Panc1 (cell line): ENCODE results near the gene TF. TPM values are rescaled to one million over a fixed set of nuclear protein-coding genes. Genes with fewer than 3 reads are reported as not detected.
A peak's percentile ranks its signal among the peaks of the same experiment; 100 is the strongest.

ENCODE experiments used
- ATAC-seq: fragments of 200-7000 bp; cut with Tn5 transposase; 2 replicates; pipeline ENCODE4 v1.9.1; 2020; ENCODE audit warnings: mild to moderate bottlenecking, moderate library complexity
- BruUV-seq: library from RNA; stranded (reverse); fragments of 400-500 nt; replicated peaks from 2 replicates; lab custom pipeline; 2021; lab: Mats Ljungman, UMichigan
- CTCF ChIA-PET: fragments of 300-600 bp; sonication (Branson Sonifier 250); formaldehyde crosslinking; loops from one replicate; lab custom pipeline; 2022; ENCODE audit warnings: antibody characterized with exemption; lab: Charles Lee
- POLR2A ChIA-PET: fragments of 300-600 bp; sonication (Branson Sonifier 250); formaldehyde crosslinking; loops from one replicate; lab custom pipeline; 2022; ENCODE audit warnings: antibody characterized with exemption; lab: Charles Lee
- DNase-seq: peaks from one replicate; pipeline ENCODE4 v3.0.0-alpha.2; 2010; ENCODE audit warnings: low read depth, low spot score
- H3K27ac ChIP-seq: 2 replicates; pipeline ENCODE4 v1.5.1; 2011; ENCODE audit warnings: mild to moderate bottlenecking, low read length, inconsistent platforms
- H3K27me3 ChIP-seq: fragments of 200-500 bp; sonication (Bioruptor generic); 2 replicates; pipeline ENCODE4 v1.6.0; 2014; ENCODE audit warnings: low read length, inconsistent platforms; ENCODE audit not compliant: control insufficient read depth, insufficient read depth
- H3K36me3 ChIP-seq: fragments of 200-500 bp; sonication (Bioruptor generic); 2 replicates; pipeline ENCODE4 v1.5.1; 2014; ENCODE audit warnings: inconsistent platforms, mild to moderate bottlenecking, low read length, moderate library complexity; ENCODE audit not compliant: control insufficient read depth, insufficient read depth
- H3K4me1 ChIP-seq: 2 replicates; pipeline ENCODE4 v1.5.1; 2011; ENCODE audit warnings: inconsistent platforms, mild to moderate bottlenecking, low read length, moderate library complexity; ENCODE audit not compliant: control insufficient read depth, insufficient read depth
- H3K4me3 ChIP-seq, 2 experiments: 2 replicates each; pipeline ENCODE4 v1.5.1; 2011 to 2012; ENCODE audit warnings: low read depth in 2 of 2, low read length in 2 of 2, mild to moderate bottlenecking in 2 of 2, inconsistent platforms in 1 of 2, moderate library complexity in 1 of 2
- H3K9me3 ChIP-seq: fragments of 200-500 bp; sonication (Bioruptor generic); 2 replicates; pipeline ENCODE4 v1.5.1; 2014; ENCODE audit warnings: low read depth, mild to moderate bottlenecking, inconsistent platforms, low read length, moderate library complexity; ENCODE audit not compliant: control insufficient read depth, insufficient read depth
- CTCF ChIP-seq: fragments of 450-650 bp; IDR thresholded peaks from 2 replicates; pipeline ENCODE4 v1.5.1; 2017; ENCODE audit warnings: mild to moderate bottlenecking
- POLR2AphosphoS5 ChIP-seq: IDR thresholded peaks from 2 replicates; pipeline ENCODE4 v1.6.1; 2012; ENCODE audit warnings: mild to moderate bottlenecking, low read depth, low read length, moderate library complexity
- REST ChIP-seq, 2 experiments: IDR thresholded peaks; 2 replicates each; pipeline ENCODE4 v1.6.1; 2011 to 2012; ENCODE audit warnings: low read depth in 2 of 2, control low read depth in 1 of 2, low read length in 1 of 2, mild to moderate bottlenecking in 1 of 2, moderate library complexity in 1 of 2; ENCODE audit not compliant: insufficient read depth in 1 of 2
- SIN3A ChIP-seq: IDR thresholded peaks from 2 replicates; pipeline ENCODE4 v1.6.1; 2012; ENCODE audit warnings: low read depth, mild to moderate bottlenecking, low read length, moderate library complexity, borderline replicate concordance; ENCODE audit not compliant: insufficient read depth
- TCF7L2 ChIP-seq: IDR thresholded peaks from 2 replicates; pipeline ENCODE4 v1.6.1; 2011; ENCODE audit warnings: mild to moderate bottlenecking, low read depth, low read length, inconsistent platforms
- in situ Hi-C: cut with HindIII; loops from 2 replicates; pipeline ENCODE4 v1.10.0; 2016; ENCODE audit warnings: low sequenced_read_pairs, low pct_unique_long_range_greater_than_20kb
- intact Hi-C: fragments of 100-400 bp; cut with micrococcal nuclease; formaldehyde crosslinking; loops from one replicate; pipeline ENCODE4 v1.10.0; 2022; ENCODE audit not compliant: unreplicated experiment
- total RNA-seq: library from RNA; stranded (reverse); gene quantifications from one replicate; pipeline ENCODE4 v1.2.1, GENCODE V29; 2021; ENCODE audit not compliant: unreplicated experiment

Gene TF
- total RNA-seq, 1 experiment from 2014 or later = 9.5 TPM

- ATAC-seq (no peak), DNase-seq (no peak)
- Histone ChIP-seq H3K4me1 (no peaks in the 10 kb centered on the region), H3K36me3 (no peaks in the 10 kb centered on the region), H3K4me3 (no peak overlapping the region), H3K9me3 (no peaks in the 10 kb centered on the region), H3K27me3 (no peaks in the 10 kb centered on the region), H3K27ac (no peak overlapping the region)
- ChIA-PET POLR2A (no interaction called here), CTCF (no interaction called here)
- no peak for TF ChIP-seq POLR2AphosphoS5
- no peak for TF ChIP-seq CTCF
- no peak for TF ChIP-seq TCF7L2
- TF ChIP-seq REST (IDR thresholded peaks at IDR 0.05; ENCODE audit: insufficient read depth in 1 of 2, low read depth in 2 of 2, low read length in 1 of 2) = no peak
- TF ChIP-seq SIN3A = no peak
- in situ Hi-C loops = no loop called here
- intact Hi-C loops = no loop called here
- BruUV-seq = no TSS peak
Observed at GRCh38 chr3:133827684-133828083, 81.5 kb downstream of the TF start.

DNA sequence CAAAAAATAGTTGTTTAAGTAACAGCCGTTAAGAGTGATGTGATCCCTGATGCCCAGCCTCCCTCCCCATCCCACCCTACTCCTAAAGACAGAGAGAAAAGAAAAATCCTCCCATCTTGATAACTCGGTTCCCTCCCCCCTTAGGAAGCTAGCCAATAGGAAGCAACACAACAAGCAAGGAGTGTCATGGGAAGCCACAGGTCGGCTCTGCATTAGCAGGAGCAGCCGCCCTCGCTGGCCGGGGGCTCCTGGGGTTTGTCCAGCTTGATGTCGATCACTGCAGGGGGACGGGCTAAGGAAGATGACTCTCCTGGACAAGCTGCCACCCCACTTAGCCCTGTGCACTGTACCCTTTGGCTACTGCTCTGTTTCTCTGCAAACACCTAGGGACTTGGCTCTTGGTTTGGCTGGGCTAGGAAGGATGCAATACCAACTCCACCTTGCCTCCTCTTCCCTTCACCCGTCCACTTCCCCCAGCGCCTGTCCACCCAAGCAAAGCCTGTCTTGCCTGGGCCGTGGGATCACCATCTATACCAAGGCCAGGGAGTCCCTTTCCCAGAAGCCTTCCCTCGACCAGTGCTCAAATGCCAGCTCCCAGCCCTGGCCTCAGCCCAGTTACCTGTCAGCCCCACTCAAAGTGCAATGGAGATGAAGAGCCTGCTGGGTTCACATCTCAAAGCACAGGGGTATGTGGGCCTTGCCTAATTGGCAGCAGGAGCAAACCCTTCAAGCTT lies 82.5 kb downstream of the TF start:
- no peaks in the 10 kb centered on the region for H3K36me3 ChIP-seq
- POLR2A ChIA-PET = no interaction called here
- no peak for DNase-seq
- no peaks in the 10 kb centered on the region for H3K4me1 ChIP-seq
- intact Hi-C loops (no loop called here), in situ Hi-C loops (no loop called here)
- no peak overlapping the region for H3K27ac ChIP-seq
- no peak overlapping the region for H3K4me3 ChIP-seq
- ATAC-seq = peak; percentile 9; the same call in 1 of the 2 replicates
- BruUV-seq = no TSS peak
- no peaks in the 10 kb centered on the region for H3K9me3 ChIP-seq
- H3K27me3 ChIP-seq = no peaks in the 10 kb centered on the region
- CTCF ChIA-PET = no interaction called here
- TF ChIP-seq SIN3A = no peak

DNA sequence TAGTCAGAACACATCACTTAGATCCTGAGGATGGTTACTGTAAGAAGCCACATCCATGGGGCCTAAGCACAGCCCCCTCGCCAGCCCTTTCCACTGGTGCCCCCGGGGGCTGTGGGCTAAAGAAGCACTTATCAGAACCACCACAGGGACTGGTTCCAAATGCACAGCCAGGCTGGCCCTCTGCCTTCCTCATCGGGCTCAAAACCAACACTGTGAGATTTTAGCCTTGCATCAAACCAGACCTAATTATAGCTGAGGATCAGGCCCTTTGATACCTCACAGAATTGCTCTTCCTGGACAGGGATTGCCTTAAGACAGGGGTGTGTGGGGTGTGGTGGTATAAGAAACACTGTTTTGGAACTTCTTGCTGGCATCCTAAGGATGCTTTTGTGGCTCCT lies 83.1 kb downstream of the TF start:
- no peaks in the 10 kb centered on the region for H3K36me3 ChIP-seq
- intact Hi-C loops (no loop called here), in situ Hi-C loops (no loop called here)
- DNase-seq = no peak
- BruUV-seq = no TSS peak
- no peaks in the 10 kb centered on the region for H3K4me1 ChIP-seq
- no peaks in the 10 kb centered on the region for H3K27me3 ChIP-seq
- no peak overlapping the region for H3K4me3 ChIP-seq
- TF ChIP-seq SIN3A (no peak), CTCF (no peak), TCF7L2 (no peak), POLR2AphosphoS5 (no peak), REST (IDR thresholded peaks at IDR 0.05; ENCODE audit: insufficient read depth in 1 of 2, low read depth in 2 of 2, low read length in 1 of 2) (no peak)
- POLR2A ChIA-PET = no interaction called here
- ATAC-seq = no peak
- H3K9me3 ChIP-seq = no peaks in the 10 kb centered on the region
- CTCF ChIA-PET = no interaction called here
- H3K27ac ChIP-seq = no peak overlapping the region
